SK-N-MC (cell line): ENCODE results near the gene BAG2.

Source experiments
- DNase-seq: peaks from one replicate; pipeline ENCODE4 v3.0.0-alpha.2; 2011; ENCODE audit warnings: low read depth, low spot score
- H3K27ac ChIP-seq: fragments of 200-600 bp; sonication (generic); 2 replicates; pipeline ENCODE4 v1.5.1; 2016; ENCODE audit warnings: mixed run types
- H3K36me3 ChIP-seq: fragments of 200-600 bp; sonication (generic); 2 replicates; pipeline ENCODE4 v1.6.1; 2017; ENCODE audit warnings: antibody characterized with exemption, low read length, mixed read lengths; ENCODE audit not compliant: insufficient read depth
- H3K4me3 ChIP-seq: fragments of 200-600 bp; sonication (generic); 2 replicates; pipeline ENCODE4 v1.5.1; 2016
- H3K9ac ChIP-seq: fragments of 200-600 bp; sonication (generic); 2 replicates; pipeline ENCODE4 v1.8.0; 2017; ENCODE audit warnings: mixed run types, mixed read lengths; ENCODE audit not compliant: insufficient read length
- H3K9me3 ChIP-seq: fragments of 200-600 bp; sonication (generic); 2 replicates; pipeline ENCODE4 v1.6.1; 2017; ENCODE audit warnings: low read depth, mild to moderate bottlenecking, antibody characterized with exemption, low read length, moderate library complexity, mixed read lengths
- EZH2 ChIP-seq: fragments of 200-600 bp; sonication (generic); IDR thresholded peaks from one replicate; pipeline ENCODE4 v1.6.1; 2017; ENCODE audit warnings: antibody characterized with exemption
- FOXP2 ChIP-seq: optimal IDR thresholded peaks from 2 replicates; pipeline ENCODE3; 2011; ENCODE audit warnings: mild to moderate bottlenecking, moderate library complexity; ENCODE audit not compliant: insufficient read depth; ENCODE audit errors: extremely low read length, control extremely low read depth
- POLR2AphosphoS5 ChIP-seq: IDR thresholded peaks from 2 replicates; pipeline ENCODE4 v1.6.1; 2012; ENCODE audit warnings: mild to moderate bottlenecking, low read depth, low read length, borderline replicate concordance

Gene BAG2

GRCh38 chr6:57172136-57173055 lies at the start of gene BAG2:
Gene BAG2, plus strand, starts transcription at chr6:57172326. Its CDS starts 372 bp downstream, at chr6:57172698.
- TF ChIP-seq EZH2 (no peak), POLR2AphosphoS5 (peak; percentile 95), FOXP2 (peak; percentile 23)
- peak within 1 kb of the TSS; percentile 88 for H3K27ac ChIP-seq
- peaks cover 5% of the 10 kb centered on the region for H3K36me3 ChIP-seq
- no peak for DNase-seq
- H3K4me3 ChIP-seq = peak within 1 kb of the TSS; percentile 82
- no peaks in the 10 kb centered on the region for H3K9me3 ChIP-seq
- peak within 1 kb of the TSS; percentile 93 for H3K9ac ChIP-seq

- Histone ChIP-seq H3K9ac (no peak overlapping the region), H3K27ac (no peak overlapping the region), H3K9me3 (no peaks in the 10 kb centered on the region; the same call in 1 of the 2 replicates), H3K4me3 (no peak overlapping the region), H3K36me3 (peaks cover 47% of the 10 kb centered on the region)
- TF ChIP-seq POLR2AphosphoS5 (no peak), FOXP2 (no peak)
- no peak for DNase-seq
Observed at GRCh38 chr6:57123111-57123510, 49.0 kb upstream of the BAG2 start.

- H3K36me3 ChIP-seq = peaks cover 19% of the 10 kb centered on the region
- no peak for DNase-seq
- H3K9me3 ChIP-seq = no peaks in the 10 kb centered on the region
- 0 out of 2 replicates have a peak overlapping the region, but pooled peaks have one; percentile 17 for H3K27ac ChIP-seq
- no peak for TF ChIP-seq POLR2AphosphoS5
- no peak overlapping the region for H3K4me3 ChIP-seq
- H3K9ac ChIP-seq = no peak overlapping the region
Observed at GRCh38 chr6:57127763-57128162, 44.4 kb upstream of the BAG2 start.

- Histone ChIP-seq H3K27ac (peak overlapping the region; percentile 64; the same call in 1 of the 2 replicates), H3K36me3 (peaks cover 28% of the 10 kb centered on the region), H3K9ac (no peak overlapping the region), H3K9me3 (no peaks in the 10 kb centered on the region), H3K4me3 (peak overlapping the region; percentile 23; the same call in 1 of the 2 replicates)
- no peak for DNase-seq
- TF ChIP-seq POLR2AphosphoS5 (no peak), FOXP2 (no peak), EZH2 (no peak)
Observed at GRCh38 chr6:57130661-57131177, 41.4 kb upstream of the BAG2 start.

- H3K4me3 ChIP-seq = no peak overlapping the region
- no peak overlapping the region for H3K27ac ChIP-seq
- peaks cover 45% of the 10 kb centered on the region for H3K36me3 ChIP-seq
- no peaks in the 10 kb centered on the region for H3K9me3 ChIP-seq
- TF ChIP-seq POLR2AphosphoS5 = no peak
- TF ChIP-seq EZH2 = no peak
- TF ChIP-seq FOXP2 = no peak
- DNase-seq = no peak
- no peak overlapping the region for H3K9ac ChIP-seq
Observed at GRCh38 chr6:57134954-57135353, 37.2 kb upstream of the BAG2 start.

- Histone ChIP-seq H3K36me3 (peaks cover 47% of the 10 kb centered on the region), H3K4me3 (no peak overlapping the region), H3K9me3 (no peaks in the 10 kb centered on the region), H3K9ac (no peak overlapping the region), H3K27ac (no peak overlapping the region)
- TF ChIP-seq FOXP2 (no peak), POLR2AphosphoS5 (no peak), EZH2 (no peak)
- no peak for DNase-seq
Observed at GRCh38 chr6:57135885-57136284, 36.2 kb upstream of the BAG2 start.

- no peaks in the 10 kb centered on the region for H3K9me3 ChIP-seq
- H3K27ac ChIP-seq = no peak overlapping the region
- DNase-seq = no peak
- no peak for TF ChIP-seq EZH2
- no peak for TF ChIP-seq FOXP2
- H3K9ac ChIP-seq = no peak overlapping the region
- peaks cover 62% of the 10 kb centered on the region for H3K36me3 ChIP-seq
- H3K4me3 ChIP-seq = no peak overlapping the region
Observed at GRCh38 chr6:57137350-57137749, 34.8 kb upstream of the BAG2 start.

GRCh38 chr6:57138026-57138425 lies 34.1 kb upstream of the BAG2 start:
- Histone ChIP-seq H3K9ac (no peak overlapping the region), H3K36me3 (peaks cover 67% of the 10 kb centered on the region), H3K4me3 (no peak overlapping the region), H3K9me3 (no peaks in the 10 kb centered on the region), H3K27ac (no peak overlapping the region)
- no peak for TF ChIP-seq FOXP2
- TF ChIP-seq EZH2 = no peak
- no peak for TF ChIP-seq POLR2AphosphoS5
- DNase-seq = no peak
